Hepatocyte (in vitro differentiated cells): ENCODE results near the gene CYP27C1. TPM values are rescaled to one million over a fixed set of nuclear protein-coding genes. Genes with fewer than 3 reads are reported as not detected.

Source experiments
- DNase-seq: peaks from one replicate; pipeline ENCODE4 v3.0.0-alpha.2; 2016; ENCODE audit warnings: low spot score
- H2AFZ ChIP-seq: fragments of 200-600 bp; sonication (generic); 2 replicates; pipeline ENCODE4 v1.6.0; 2016; ENCODE audit warnings: antibody characterized with exemption, mild to moderate bottlenecking
- H3K27ac ChIP-seq: fragments of 200-600 bp; sonication (generic); 2 replicates; pipeline ENCODE4 v1.5.1; 2016; ENCODE audit warnings: mild to moderate bottlenecking
- H3K27me3 ChIP-seq: fragments of 200-600 bp; sonication (generic); 2 replicates; pipeline ENCODE4 v1.6.1; 2016
- H3K36me3 ChIP-seq: fragments of 200-600 bp; sonication (generic); replicated peaks from 2 replicates; pipeline ENCODE4 v1.5.1; 2016; ENCODE audit warnings: low read depth; ENCODE audit not compliant: insufficient read depth
- H3K4me1 ChIP-seq: fragments of 200-600 bp; sonication (generic); 2 replicates; pipeline ENCODE4 v1.5.1; 2016; ENCODE audit warnings: mild to moderate bottlenecking, moderate library complexity; ENCODE audit not compliant: insufficient read depth
- H3K4me2 ChIP-seq: fragments of 200-600 bp; sonication (generic); 2 replicates; pipeline ENCODE4 v1.6.0; 2016
- H3K4me3 ChIP-seq: fragments of 200-600 bp; sonication (generic); 2 replicates; pipeline ENCODE4 v1.5.1; 2016; ENCODE audit warnings: mild to moderate bottlenecking
- H3K79me2 ChIP-seq: fragments of 200-600 bp; sonication (generic); 2 replicates; pipeline ENCODE4 v1.6.0; 2017; ENCODE audit warnings: mild to moderate bottlenecking
- H3K9me2 ChIP-seq: fragments of 200-600 bp; sonication (generic); replicated peaks from 2 replicates; pipeline ENCODE4 v1.6.0; 2017; ENCODE audit warnings: mild to moderate bottlenecking; ENCODE audit not compliant: insufficient read depth
- H3K9me3 ChIP-seq: fragments of 200-600 bp; sonication (generic); 2 replicates; pipeline ENCODE4 v1.5.1; 2016; ENCODE audit warnings: low read depth, mild to moderate bottlenecking
- H4K20me1 ChIP-seq: fragments of 200-600 bp; sonication (generic); 2 replicates; pipeline ENCODE4 v1.6.0; 2016; ENCODE audit warnings: mild to moderate bottlenecking; ENCODE audit not compliant: insufficient read depth, poor library complexity, severe bottlenecking
- EZH2 ChIP-seq: fragments of 200-600 bp; sonication (generic); IDR thresholded peaks from 2 replicates; pipeline ENCODE4 v1.6.1; 2016; ENCODE audit warnings: antibody characterized with exemption, mild to moderate bottlenecking, borderline replicate concordance
- EZH2phosphoT487 ChIP-seq: fragments of 200-600 bp; sonication (generic); IDR thresholded peaks from one replicate; pipeline ENCODE4 v1.6.1; 2018; ENCODE audit warnings: antibody characterized with exemption, mild to moderate bottlenecking, low read depth, moderate library complexity; ENCODE audit not compliant: unreplicated experiment, severe bottlenecking
- WGBS: methylation state at CpG from one replicate; pipeline ENCODE4 v1.1.6; 2016; ENCODE audit warnings: low lambda C conversion rate; ENCODE audit errors: missing lambda C conversion rate; 5-methylcytosine and 5-hydroxymethylcytosine counted together
- polyA plus RNA-seq: library from polyadenylated mRNA; unstranded; fragments of >200 nt; fragmentation: Nextera tagmentation; extraction: Ambion mirVana; gene quantifications from 2 replicates; pipeline ENCODE4 v1.2.1, GENCODE V29; 2016
- total RNA-seq: library from RNA; depleted of rRNA; stranded (reverse); fragments of >200 nt; gene quantifications from 2 replicates; pipeline ENCODE4 v1.2.3, GENCODE V29; 2014
- TF ChIP-seq, protein P1 (sequence below): fragments of 200-600 bp; sonication (generic); IDR thresholded peaks from 2 replicates; pipeline ENCODE4 v1.5.1; 2016; ENCODE audit warnings: antibody characterized with exemption, mild to moderate bottlenecking; ENCODE audit not compliant: poor library complexity

Gene CYP27C1
- total and polyA plus RNA-seq, 2 experiments from 2014 or later, result 1.2 to 1.4 TPM

DNA sequence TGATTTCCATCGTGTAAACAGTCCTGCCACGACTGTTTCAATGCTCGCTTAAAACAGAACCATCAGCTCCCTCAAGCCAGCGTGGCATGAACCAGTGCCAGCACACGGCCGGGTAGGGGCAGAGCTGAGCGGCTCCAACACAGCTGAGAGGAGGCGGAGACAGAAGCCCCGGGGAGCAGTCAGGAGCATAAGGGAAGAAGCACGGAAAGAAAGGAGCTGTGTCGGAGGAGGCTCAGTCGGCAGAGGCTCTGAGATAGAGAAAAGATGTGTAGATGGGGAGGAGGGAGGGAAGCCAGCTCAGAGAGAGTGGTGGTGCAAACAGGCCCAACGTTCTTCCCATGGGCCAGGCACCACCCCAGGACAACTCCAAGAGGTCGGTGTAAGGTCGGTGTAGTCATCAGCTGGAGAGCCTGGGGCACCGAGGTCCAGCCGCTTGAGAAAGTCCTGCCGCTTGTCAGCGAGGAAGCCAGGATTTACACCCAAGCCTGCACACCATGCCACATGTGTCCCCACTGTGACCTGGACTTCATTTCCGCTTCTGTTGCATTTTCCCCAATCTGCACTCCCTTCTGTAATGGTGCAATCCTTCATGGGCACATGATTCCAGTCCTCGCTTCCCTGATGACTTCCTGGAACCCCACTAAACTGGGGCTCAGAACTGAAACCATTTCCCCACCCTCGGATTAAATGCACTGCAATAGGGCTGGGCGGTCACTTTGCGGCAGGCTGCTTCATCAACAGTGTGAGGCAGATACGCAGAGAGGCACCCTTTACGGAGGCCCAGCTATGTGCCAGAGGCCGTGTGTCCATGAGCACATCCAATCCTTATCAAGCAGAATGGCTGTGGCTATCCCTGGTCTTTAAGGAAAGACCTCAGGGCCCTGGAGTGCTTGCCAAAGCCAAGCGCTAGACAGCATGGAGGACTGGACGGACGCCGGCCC, 43.5 kb downstream of the CYP27C1 start:
- H3K4me2 ChIP-seq, result peak overlapping the region; percentile 47
- TF ChIP-seq EZH2, result no peak
- TF ChIP-seq, protein P1, sequence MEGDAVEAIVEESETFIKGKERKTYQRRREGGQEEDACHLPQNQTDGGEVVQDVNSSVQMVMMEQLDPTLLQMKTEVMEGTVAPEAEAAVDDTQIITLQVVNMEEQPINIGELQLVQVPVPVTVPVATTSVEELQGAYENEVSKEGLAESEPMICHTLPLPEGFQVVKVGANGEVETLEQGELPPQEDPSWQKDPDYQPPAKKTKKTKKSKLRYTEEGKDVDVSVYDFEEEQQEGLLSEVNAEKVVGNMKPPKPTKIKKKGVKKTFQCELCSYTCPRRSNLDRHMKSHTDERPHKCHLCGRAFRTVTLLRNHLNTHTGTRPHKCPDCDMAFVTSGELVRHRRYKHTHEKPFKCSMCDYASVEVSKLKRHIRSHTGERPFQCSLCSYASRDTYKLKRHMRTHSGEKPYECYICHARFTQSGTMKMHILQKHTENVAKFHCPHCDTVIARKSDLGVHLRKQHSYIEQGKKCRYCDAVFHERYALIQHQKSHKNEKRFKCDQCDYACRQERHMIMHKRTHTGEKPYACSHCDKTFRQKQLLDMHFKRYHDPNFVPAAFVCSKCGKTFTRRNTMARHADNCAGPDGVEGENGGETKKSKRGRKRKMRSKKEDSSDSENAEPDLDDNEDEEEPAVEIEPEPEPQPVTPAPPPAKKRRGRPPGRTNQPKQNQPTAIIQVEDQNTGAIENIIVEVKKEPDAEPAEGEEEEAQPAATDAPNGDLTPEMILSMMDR, result no peak
- no peak for TF ChIP-seq EZH2phosphoT487
- peak; percentile 75 for DNase-seq
- no peak overlapping the region for H2AFZ ChIP-seq
- H4K20me1 ChIP-seq, result no peaks in the 10 kb centered on the region
- no peaks in the 10 kb centered on the region for H3K27me3 ChIP-seq
- H3K27ac ChIP-seq, result peak overlapping the region; percentile 97
- 51% methylated on average over 31 of the region's 31 CpGs for WGBS
- H3K4me3 ChIP-seq, result no peak overlapping the region
- no peaks in the 10 kb centered on the region for H3K9me3 ChIP-seq
- peaks cover 20% of the 10 kb centered on the region for H3K4me1 ChIP-seq
- H3K79me2 ChIP-seq, result no peaks in the 10 kb centered on the region
- no peaks in the 10 kb centered on the region for H3K9me2 ChIP-seq
- H3K36me3 ChIP-seq, result no peaks in the 10 kb centered on the region

- Histone ChIP-seq H2AFZ (no peak overlapping the region), H3K9me3 (no peaks in the 10 kb centered on the region), H3K4me1 (peaks cover 20% of the 10 kb centered on the region), H3K9me2 (no peaks in the 10 kb centered on the region), H3K79me2 (no peaks in the 10 kb centered on the region), H3K4me2 (peak overlapping the region; percentile 48), H3K27ac (peak overlapping the region; percentile 97), H3K36me3 (no peaks in the 10 kb centered on the region), H3K27me3 (no peaks in the 10 kb centered on the region), H3K4me3 (no peak overlapping the region), H4K20me1 (no peaks in the 10 kb centered on the region)
- TF ChIP-seq, protein P1, result no peak
- no peak for TF ChIP-seq EZH2phosphoT487
- peak; percentile 68 for DNase-seq
- WGBS, result 49% methylated on average over 19 of the region's 19 CpGs
Observed at GRCh38 chr2:127175751-127176354, 44.2 kb downstream of the CYP27C1 start.

DNA sequence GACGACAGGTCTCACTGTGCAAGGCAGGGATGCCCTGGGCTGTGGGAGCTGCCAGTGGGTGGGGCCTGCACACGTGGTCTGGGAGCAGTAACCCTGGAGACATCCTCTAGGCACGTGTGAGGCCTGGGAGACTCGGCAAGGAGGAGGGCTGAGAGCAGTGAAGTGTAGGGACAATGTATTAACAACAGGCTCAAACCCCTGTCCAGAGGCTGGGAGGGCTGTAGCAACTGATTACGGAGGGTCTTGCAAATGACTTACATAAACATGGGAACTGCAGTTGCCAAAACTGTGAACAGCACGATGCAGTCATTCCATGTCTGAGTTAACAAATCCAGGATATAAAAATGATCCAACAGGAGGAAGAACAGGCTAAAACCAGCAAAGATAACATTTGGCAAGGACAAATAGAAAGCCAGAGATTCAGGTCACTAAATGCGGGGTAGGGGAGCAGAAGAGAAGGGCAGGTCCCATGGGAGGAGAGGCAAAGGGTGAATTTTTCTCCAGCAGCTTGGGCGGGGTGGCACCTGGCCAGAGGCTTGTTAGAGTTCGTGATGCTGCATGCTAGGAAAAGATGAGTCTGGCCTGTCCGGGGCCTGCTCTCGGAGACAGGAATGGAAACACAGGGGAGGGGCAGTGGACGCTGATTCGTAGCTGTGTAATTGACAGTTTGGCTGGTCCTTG, 44.9 kb downstream of the CYP27C1 start:
- Histone ChIP-seq H3K79me2 (no peaks in the 10 kb centered on the region), H3K27ac (peak overlapping the region; percentile 97), H3K4me1 (peaks cover 20% of the 10 kb centered on the region), H3K4me3 (no peak overlapping the region), H2AFZ (no peak overlapping the region), H4K20me1 (no peaks in the 10 kb centered on the region), H3K9me3 (no peaks in the 10 kb centered on the region), H3K27me3 (no peaks in the 10 kb centered on the region), H3K9me2 (no peaks in the 10 kb centered on the region), H3K36me3 (no peaks in the 10 kb centered on the region), H3K4me2 (peak overlapping the region; percentile 48)
- TF ChIP-seq, protein P1, result no peak
- no peak for TF ChIP-seq EZH2phosphoT487
- TF ChIP-seq EZH2, result no peak
- WGBS, result 50% methylated on average over 13 of the region's 13 CpGs
- DNase-seq, result peak; percentile 72
